ENCODE data around the gene CSNK1A1L. TPM values are rescaled to one million over a fixed set of nuclear protein-coding genes. Genes with fewer than 3 reads are reported as not detected.

Gene CSNK1A1L
- total RNA-seq, 4 donors from 2014 or later = not detected

DNA sequence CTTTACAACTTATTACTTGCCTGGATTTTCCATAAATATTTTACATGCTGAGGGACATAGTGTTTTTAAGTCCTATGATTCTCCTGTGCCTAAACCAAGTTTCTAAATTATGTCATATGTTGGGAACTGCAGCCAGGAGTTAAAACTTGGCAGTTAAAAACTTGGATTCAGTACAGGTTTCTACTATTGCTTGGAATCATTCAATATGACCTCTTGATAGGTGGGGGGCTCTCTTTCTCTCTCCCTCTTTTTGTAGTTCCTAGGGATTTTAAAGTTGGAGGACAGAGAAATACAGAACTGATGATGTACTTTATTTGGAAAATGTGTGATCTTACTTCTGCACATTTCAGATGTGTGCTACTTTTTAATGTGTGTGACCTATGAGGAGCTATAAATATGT is 4.7 kb downstream of the CSNK1A1L start:
- intact Hi-C loops (cut with DNase I; ENCODE audit: low total_unique reads) (no loop called here), in situ Hi-C loops (cut with MboI; ENCODE audit: low sequenced_read_pairs in 4 of 4) (loop anchor here (10.0 to 25.0 kb wide), 3 partner anchors 487 to 512 kb away; partner anchors contain the start of gene POSTN (in 1 of the 4))
- H3K27me3 ChIP-seq = no peaks in the 10 kb centered on the region
- no peaks in the 10 kb centered on the region for H3K36me3 ChIP-seq
- H3K9me3 ChIP-seq = no peaks in the 10 kb centered on the region
- ATAC-seq (no peak), DNase-seq (no peak)
- H3K27ac ChIP-seq = no peak overlapping the region
- TF ChIP-seq POLR2A (IDR thresholded peaks at IDR 0.05) = no peak
- TF ChIP-seq, protein P1, sequence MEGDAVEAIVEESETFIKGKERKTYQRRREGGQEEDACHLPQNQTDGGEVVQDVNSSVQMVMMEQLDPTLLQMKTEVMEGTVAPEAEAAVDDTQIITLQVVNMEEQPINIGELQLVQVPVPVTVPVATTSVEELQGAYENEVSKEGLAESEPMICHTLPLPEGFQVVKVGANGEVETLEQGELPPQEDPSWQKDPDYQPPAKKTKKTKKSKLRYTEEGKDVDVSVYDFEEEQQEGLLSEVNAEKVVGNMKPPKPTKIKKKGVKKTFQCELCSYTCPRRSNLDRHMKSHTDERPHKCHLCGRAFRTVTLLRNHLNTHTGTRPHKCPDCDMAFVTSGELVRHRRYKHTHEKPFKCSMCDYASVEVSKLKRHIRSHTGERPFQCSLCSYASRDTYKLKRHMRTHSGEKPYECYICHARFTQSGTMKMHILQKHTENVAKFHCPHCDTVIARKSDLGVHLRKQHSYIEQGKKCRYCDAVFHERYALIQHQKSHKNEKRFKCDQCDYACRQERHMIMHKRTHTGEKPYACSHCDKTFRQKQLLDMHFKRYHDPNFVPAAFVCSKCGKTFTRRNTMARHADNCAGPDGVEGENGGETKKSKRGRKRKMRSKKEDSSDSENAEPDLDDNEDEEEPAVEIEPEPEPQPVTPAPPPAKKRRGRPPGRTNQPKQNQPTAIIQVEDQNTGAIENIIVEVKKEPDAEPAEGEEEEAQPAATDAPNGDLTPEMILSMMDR (IDR thresholded peaks at IDR 0.05 in 4 of 5, conservative IDR thresholded peaks at IDR 0.05 in 1 of 5) = no peak
- H3K4me1 ChIP-seq = no peaks in the 10 kb centered on the region
- no peak overlapping the region for H3K4me3 ChIP-seq

DNA sequence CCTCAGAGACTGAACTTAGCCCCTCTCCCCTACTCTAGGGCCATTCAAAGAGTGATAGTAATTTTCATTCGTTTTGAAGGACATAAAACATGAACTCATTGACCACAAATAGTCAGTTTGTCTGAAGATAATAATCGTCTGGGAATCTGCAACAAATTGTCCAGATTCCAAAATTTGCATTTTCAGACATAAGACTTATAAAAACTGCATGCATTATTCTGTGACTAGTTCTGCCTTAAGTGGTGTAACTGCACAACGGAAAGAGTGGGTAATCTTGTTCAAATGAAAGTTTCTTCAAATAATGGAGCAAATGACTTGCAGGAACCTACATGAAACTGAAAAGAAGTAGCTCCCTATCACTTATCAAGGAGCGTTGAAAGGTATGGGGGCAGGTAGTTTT is 8.4 kb downstream of the CSNK1A1L start:
- in situ Hi-C loops (cut with MboI; ENCODE audit: low sequenced_read_pairs in 4 of 4) = no loop called here
- no peak for TF ChIP-seq POLR2A (IDR thresholded peaks at IDR 0.05)
- TF ChIP-seq, protein P1 (IDR thresholded peaks at IDR 0.05 in 4 of 5, conservative IDR thresholded peaks at IDR 0.05 in 1 of 5) = no peak

DNA sequence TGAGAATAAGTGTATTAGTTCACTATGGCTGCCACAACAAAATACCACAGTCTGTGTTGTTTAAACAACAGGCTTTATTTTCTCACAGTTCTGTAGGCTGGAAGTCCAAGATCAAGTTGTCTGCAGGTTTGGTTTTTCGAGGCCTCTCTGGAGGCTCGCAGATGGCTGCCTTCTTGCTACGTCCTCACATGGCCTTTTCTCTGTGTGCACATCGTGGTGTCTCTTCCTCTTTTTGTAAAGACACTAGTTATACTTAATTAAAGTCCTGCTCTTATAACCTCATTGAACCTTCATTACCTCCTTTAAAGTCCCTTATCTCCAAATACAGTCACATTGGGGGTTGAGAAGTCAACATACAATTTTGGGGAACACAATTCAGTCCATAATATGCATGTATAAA is 10.6 kb downstream of the CSNK1A1L start:
- Histone ChIP-seq H3K27me3 (no peaks in the 10 kb centered on the region), H3K9me3 (no peaks in the 10 kb centered on the region), H3K27ac (no peak overlapping the region), H3K36me3 (no peaks in the 10 kb centered on the region), H3K4me3 (no peak overlapping the region), H3K4me1 (no peaks in the 10 kb centered on the region)
- no peak for ATAC-seq
- in situ Hi-C loops (cut with MboI; ENCODE audit: low sequenced_read_pairs in 4 of 4) (no loop called here), intact Hi-C loops (cut with DNase I; ENCODE audit: low total_unique reads) (no loop called here)
- TF ChIP-seq POLR2A (IDR thresholded peaks at IDR 0.05) = no peak
- no peak for DNase-seq

More for the DNA sequence above, 8.4 kb downstream of the CSNK1A1L start:
- no peaks in the 10 kb centered on the region for H3K4me1 ChIP-seq
- ATAC-seq (no peak), DNase-seq (no peak)
- H3K27ac ChIP-seq = no peak overlapping the region
- no peak overlapping the region for H3K4me3 ChIP-seq
- no peaks in the 10 kb centered on the region for H3K9me3 ChIP-seq
- intact Hi-C loops (cut with DNase I; ENCODE audit: low total_unique reads) = no loop called here
- no peaks in the 10 kb centered on the region for H3K36me3 ChIP-seq
- H3K27me3 ChIP-seq = no peaks in the 10 kb centered on the region

DNA sequence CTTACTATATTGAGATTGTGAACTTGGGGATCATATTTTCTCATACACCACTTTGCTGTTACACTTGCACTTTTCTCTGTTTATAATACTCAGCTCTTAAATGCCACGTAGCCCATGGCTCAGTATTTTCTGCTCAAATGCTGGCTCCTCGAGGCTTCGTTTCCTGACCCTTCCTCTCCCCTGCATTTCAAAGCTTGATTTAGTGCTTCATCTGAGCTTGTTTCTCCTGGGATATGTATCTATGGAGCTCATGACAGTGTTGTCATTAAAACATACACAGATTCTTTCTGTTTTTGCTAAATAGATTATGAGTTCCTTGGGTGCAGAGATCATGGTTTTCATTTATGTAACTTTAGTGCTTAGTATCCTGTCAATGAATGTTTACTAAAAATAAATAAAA is 11.4 kb downstream of the CSNK1A1L start:
- intact Hi-C loops (cut with DNase I; ENCODE audit: low total_unique reads) = no loop called here
- TF ChIP-seq, protein P1 (IDR thresholded peaks at IDR 0.05 in 4 of 5, conservative IDR thresholded peaks at IDR 0.05 in 1 of 5) = no peak
- TF ChIP-seq POLR2A (IDR thresholded peaks at IDR 0.05) = no peak

DNA sequence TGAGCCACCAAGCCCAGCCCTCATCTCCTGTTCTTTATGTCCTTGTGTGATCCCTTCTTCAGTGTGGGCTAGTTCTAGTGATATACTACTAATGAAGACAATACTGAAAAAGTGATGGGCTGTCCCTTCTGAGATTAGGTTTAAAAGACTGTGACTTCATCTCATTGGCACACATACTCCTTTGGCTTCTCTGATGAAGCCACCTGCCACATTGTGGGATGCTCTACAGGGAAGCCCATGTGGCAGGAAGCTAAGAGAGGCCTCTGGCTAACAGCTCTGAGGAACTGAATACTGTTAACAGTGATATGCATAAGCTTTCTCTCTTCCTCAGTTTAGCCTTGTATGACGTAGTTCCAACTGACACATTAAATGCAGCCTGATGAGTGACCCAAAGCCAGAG is 13.6 kb downstream of the CSNK1A1L start:
- Histone ChIP-seq H3K4me3 (no peak overlapping the region), H3K4me1 (no peaks in the 10 kb centered on the region), H3K27ac (no peak overlapping the region), H3K36me3 (no peaks in the 10 kb centered on the region), H3K27me3 (no peaks in the 10 kb centered on the region), H3K9me3 (no peaks in the 10 kb centered on the region)
- DNase-seq (no peak), ATAC-seq (no peak)
- TF ChIP-seq, protein P1 (IDR thresholded peaks at IDR 0.05 in 4 of 5, conservative IDR thresholded peaks at IDR 0.05 in 1 of 5) = no peak
- no peak for TF ChIP-seq POLR2A (IDR thresholded peaks at IDR 0.05)
- intact Hi-C loops (cut with DNase I; ENCODE audit: low total_unique reads) (no loop called here), in situ Hi-C loops (cut with MboI; ENCODE audit: low sequenced_read_pairs in 4 of 4) (no loop called here)

More for the DNA sequence above, 11.4 kb downstream of the CSNK1A1L start:
- Histone ChIP-seq H3K27ac (no peak overlapping the region), H3K9me3 (no peaks in the 10 kb centered on the region), H3K4me3 (no peak overlapping the region), H3K36me3 (no peaks in the 10 kb centered on the region), H3K27me3 (no peaks in the 10 kb centered on the region), H3K4me1 (no peaks in the 10 kb centered on the region)
- in situ Hi-C loops (cut with MboI; ENCODE audit: low sequenced_read_pairs in 4 of 4) = no loop called here
- ATAC-seq (no peak), DNase-seq (no peak)
